ENCODE results near the gene LEKR1. TPM values are rescaled to one million over a fixed set of nuclear protein-coding genes. Genes with fewer than 3 reads are reported as not detected.
"Not testable (repeated sequence)": the region's sequence is repeated elsewhere in the genome, so short reads cannot be mapped to it uniquely, and the experiment has no call there.

LEKR1 gene
- total RNA-seq, 4 donors from 2014 or later: 1.7 TPM; not detected in 3

GRCh38 chr3:156957715-156958114 is 131.6 kb downstream of the LEKR1 start:
- DNase-seq (ENCODE audit: low spot score) (no peak), ATAC-seq (ENCODE audit: low FRiP score) (no peak)
- no peak for TF ChIP-seq CTCF (IDR thresholded peaks at IDR 0.05)

DNA sequence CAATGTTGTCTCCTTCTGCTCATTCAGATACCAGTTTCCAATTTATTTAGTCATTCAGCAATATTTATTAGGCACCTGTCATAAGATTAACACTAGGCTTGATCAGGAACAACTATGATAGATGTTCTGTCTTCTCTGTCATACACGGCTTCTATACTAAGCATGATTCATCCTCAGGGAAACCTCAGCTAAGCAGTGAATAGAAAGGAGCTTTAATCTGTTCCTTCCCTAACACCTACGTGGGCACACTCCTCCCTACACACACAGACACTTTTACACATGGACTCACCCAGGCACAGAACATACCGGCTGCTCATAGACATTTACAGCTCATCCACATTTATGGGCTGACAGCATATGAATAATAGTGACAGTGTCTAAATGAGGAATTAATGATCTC is 136.9 kb downstream of the LEKR1 start:
- no peak for DNase-seq (ENCODE audit: low spot score)
- no peak for ATAC-seq (ENCODE audit: low FRiP score)
- TF ChIP-seq CTCF (IDR thresholded peaks at IDR 0.05): no peak

- TF ChIP-seq CTCF (IDR thresholded peaks at IDR 0.05): no peak
- ATAC-seq (ENCODE audit: low FRiP score) (no peak), DNase-seq (ENCODE audit: low spot score) (no peak)
Observed at GRCh38 chr3:156964577-156964976, 138.4 kb downstream of the LEKR1 start.

- ATAC-seq (ENCODE audit: low FRiP score); DNase-seq (ENCODE audit: low spot score): not testable (repeated sequence)
Observed at GRCh38 chr3:156966349-156966748, 140.2 kb downstream of the LEKR1 start.

DNA sequence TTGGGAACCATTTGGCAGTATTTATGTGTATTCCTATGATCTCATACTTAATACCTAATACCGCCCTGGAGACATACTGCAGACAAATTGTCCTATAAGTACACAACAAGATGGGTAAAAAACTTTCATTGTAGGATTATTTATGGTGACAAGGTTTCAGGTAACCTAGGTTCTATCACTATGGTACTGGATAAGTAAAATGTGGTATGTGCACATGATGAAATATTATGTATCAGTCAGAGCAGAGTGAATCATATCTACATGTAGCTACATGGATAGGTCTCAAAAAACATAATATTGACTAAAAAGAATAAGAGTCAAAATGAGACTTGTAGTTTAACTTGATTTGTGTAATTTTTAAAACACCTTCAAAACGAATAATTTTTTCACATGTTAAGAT is 147.8 kb downstream of the LEKR1 start:
- ATAC-seq (ENCODE audit: low FRiP score) (no peak), DNase-seq (ENCODE audit: low spot score) (no peak)
- no peak for TF ChIP-seq CTCF (IDR thresholded peaks at IDR 0.05)

DNA sequence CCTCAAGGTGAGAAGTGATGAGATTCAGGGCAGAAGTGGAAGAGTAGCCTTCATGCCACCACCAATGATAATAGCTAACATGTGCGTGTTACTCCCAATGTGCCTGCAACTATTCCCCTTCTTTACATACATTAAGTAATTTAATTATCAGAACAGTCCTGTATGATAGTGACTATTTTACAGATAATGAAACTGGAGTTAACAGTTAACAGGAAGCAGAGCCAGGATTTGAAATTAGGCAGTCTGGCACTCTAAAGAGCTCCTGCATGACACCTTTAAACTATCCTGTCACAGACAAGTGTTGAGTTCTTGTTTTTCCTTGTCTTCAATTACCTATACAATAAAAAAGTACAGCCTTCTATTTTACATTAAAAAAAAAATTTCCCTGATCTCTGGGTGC is 148.8 kb downstream of the LEKR1 start:
- no peak for ATAC-seq (ENCODE audit: low FRiP score)
- no peak for DNase-seq (ENCODE audit: low spot score)
- TF ChIP-seq CTCF (IDR thresholded peaks at IDR 0.05): no peak

- no peak for TF ChIP-seq CTCF (IDR thresholded peaks at IDR 0.05)
- DNase-seq (ENCODE audit: low spot score) (no peak), ATAC-seq (ENCODE audit: low FRiP score) (no peak)
Observed at GRCh38 chr3:156975721-156976120, 149.6 kb downstream of the LEKR1 start.

DNA sequence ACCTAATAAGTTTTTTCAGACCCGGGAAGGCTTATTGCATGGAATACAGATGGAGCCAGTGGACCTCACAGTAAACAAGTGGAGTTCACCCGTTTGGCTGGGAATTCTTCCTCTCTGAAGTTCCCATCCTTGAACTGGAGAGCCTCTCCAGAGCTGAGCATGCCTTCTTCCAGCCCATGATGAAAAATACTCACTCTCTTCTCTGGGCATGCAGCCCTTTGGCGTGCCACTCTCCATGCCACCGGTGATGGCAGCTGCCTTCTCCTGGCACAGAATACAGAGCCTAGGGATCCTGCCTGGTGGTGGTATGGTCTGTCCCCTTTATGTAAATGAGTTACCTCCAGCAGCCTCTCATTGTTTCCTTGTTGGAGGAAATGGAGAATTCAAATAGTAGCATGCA is 150.8 kb downstream of the LEKR1 start:
- TF ChIP-seq CTCF (IDR thresholded peaks at IDR 0.05): no peak
- DNase-seq (ENCODE audit: low spot score) (no peak), ATAC-seq (ENCODE audit: low FRiP score) (no peak)
